ENCODE results near the gene RPSA.
"Not testable (repeated sequence)": the region's sequence is repeated elsewhere in the genome, so short reads cannot be mapped to it uniquely, and the experiment has no call there.

The RPSA gene

GRCh38 chr3:39388153-39388552 is 18.4 kb upstream of the RPSA start:
- H3K4me3 ChIP-seq (ENCODE audit: low read depth, low read length), result no peak overlapping the region

GRCh38 chr3:39388741-39389248 is 17.7 kb upstream of the RPSA start:
- no peak overlapping the region for H3K4me3 ChIP-seq (ENCODE audit: low read depth, low read length)

GRCh38 chr3:39390181-39390580 is 16.3 kb upstream of the RPSA start:
- no peak overlapping the region for H3K4me3 ChIP-seq (ENCODE audit: low read depth, low read length)

- H3K4me3 ChIP-seq (ENCODE audit: low read depth, low read length), result no peak overlapping the region
These were observed 9.8 kb upstream of the RPSA start for GRCh38 chr3:39396690-39397089.

GRCh38 chr3:39398700-39399099 is 7.8 kb upstream of the RPSA start:
- no peak overlapping the region for H3K4me3 ChIP-seq (ENCODE audit: low read depth, low read length)

- no peak overlapping the region for H3K4me3 ChIP-seq (ENCODE audit: low read depth, low read length)
These were observed 4.5 kb upstream of the RPSA start for GRCh38 chr3:39401983-39402382.

- peak overlapping the region; percentile 88 for H3K4me3 ChIP-seq (ENCODE audit: low read depth, low read length)
These were observed 1.4 kb upstream of the RPSA start for GRCh38 chr3:39404943-39405686.

- H3K4me3 ChIP-seq (ENCODE audit: low read depth, low read length), result peak overlapping the region; percentile 88
These were observed 693 bp upstream of the RPSA start for GRCh38 chr3:39405687-39406367.

GRCh38 chr3:39407259-39407629 is 724 bp downstream of the RPSA start:
- peak overlapping the region; percentile 88 for H3K4me3 ChIP-seq (ENCODE audit: low read depth, low read length)

- peak overlapping the region; percentile 88 for H3K4me3 ChIP-seq (ENCODE audit: low read depth, low read length)
These were observed 1.4 kb downstream of the RPSA start for GRCh38 chr3:39407773-39408492.

GRCh38 chr3:39408493-39409372 is 2.2 kb downstream of the RPSA start:
- H3K4me3 ChIP-seq (ENCODE audit: low read depth, low read length), result no peak overlapping the region

- H3K4me3 ChIP-seq (ENCODE audit: low read depth, low read length), result no peak overlapping the region
These were observed 3.1 kb downstream of the RPSA start for GRCh38 chr3:39409514-39410136.

- no peak overlapping the region for H3K4me3 ChIP-seq (ENCODE audit: low read depth, low read length)
These were observed 4.4 kb downstream of the RPSA start for GRCh38 chr3:39410893-39411292.

GRCh38 chr3:39412668-39413260 is 6.2 kb downstream of the RPSA start:
- H3K4me3 ChIP-seq (ENCODE audit: low read depth, low read length), result no peak overlapping the region

- H3K4me3 ChIP-seq (ENCODE audit: low read depth, low read length), result no peak overlapping the region
These were observed 7.3 kb downstream of the RPSA start for GRCh38 chr3:39413691-39414420.

- no peak overlapping the region for H3K4me3 ChIP-seq (ENCODE audit: low read depth, low read length)
These were observed 7.9 kb downstream of the RPSA start for GRCh38 chr3:39414421-39414907.

- not testable (repeated sequence) for H3K4me3 ChIP-seq (ENCODE audit: low read depth, low read length)
These were observed 8.8 kb downstream of the RPSA start for GRCh38 chr3:39415302-39415701.

GRCh38 chr3:39415983-39416382 is 9.5 kb downstream of the RPSA start:
- H3K4me3 ChIP-seq (ENCODE audit: low read depth, low read length), result no peak overlapping the region

- H3K4me3 ChIP-seq (ENCODE audit: low read depth, low read length), result not testable (repeated sequence)
These were observed 10.5 kb downstream of the RPSA start for GRCh38 chr3:39416998-39417397.

Data from iPS-11a (cell line).